Measurements from ENCODE around the gene NTHL1.
A peak's percentile ranks its signal among the peaks of the same experiment; 100 is the strongest.

Gene NTHL1

DNA sequence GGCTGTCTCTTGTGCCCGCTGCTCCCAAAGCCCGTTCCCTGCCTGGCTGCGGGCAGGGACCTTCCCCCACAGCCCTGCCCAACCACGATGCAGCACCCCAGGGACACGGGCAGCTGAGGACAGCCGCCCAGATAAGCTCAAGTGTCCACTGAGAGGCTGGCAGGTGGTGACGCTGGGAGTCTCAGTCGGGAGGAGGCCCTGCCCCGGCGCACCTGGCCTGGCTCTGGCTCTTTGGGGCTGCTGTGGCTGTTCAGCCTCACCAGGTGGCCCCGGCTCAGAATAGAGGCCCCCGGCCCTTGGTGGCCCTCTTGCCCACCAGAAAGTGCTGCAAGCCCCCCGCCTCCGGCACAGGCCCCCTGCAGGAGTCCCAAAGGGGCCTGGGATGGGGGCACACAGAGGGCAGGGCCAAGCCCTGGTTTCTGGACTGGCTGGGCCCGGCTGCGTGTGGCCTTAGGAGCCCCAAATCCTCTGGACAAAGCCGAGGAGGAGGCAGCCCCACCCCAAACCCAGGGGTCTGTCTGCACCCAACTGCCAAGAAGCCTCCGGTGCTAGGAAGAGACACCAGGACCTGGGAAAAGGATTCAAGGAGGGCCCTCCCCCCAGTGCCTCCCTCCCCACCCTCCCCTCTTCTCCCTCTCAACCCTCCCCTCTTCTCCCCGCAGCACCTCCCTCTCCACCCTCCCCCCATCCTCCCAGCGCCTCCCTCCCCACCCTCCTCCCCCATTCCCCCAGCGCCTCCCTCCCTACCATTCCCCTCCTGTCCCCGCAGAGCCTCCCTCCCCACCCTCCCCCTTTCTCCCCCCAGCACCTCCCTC is 5.3 kb downstream of the NTHL1 start:
- TF ChIP-seq, protein P1, sequence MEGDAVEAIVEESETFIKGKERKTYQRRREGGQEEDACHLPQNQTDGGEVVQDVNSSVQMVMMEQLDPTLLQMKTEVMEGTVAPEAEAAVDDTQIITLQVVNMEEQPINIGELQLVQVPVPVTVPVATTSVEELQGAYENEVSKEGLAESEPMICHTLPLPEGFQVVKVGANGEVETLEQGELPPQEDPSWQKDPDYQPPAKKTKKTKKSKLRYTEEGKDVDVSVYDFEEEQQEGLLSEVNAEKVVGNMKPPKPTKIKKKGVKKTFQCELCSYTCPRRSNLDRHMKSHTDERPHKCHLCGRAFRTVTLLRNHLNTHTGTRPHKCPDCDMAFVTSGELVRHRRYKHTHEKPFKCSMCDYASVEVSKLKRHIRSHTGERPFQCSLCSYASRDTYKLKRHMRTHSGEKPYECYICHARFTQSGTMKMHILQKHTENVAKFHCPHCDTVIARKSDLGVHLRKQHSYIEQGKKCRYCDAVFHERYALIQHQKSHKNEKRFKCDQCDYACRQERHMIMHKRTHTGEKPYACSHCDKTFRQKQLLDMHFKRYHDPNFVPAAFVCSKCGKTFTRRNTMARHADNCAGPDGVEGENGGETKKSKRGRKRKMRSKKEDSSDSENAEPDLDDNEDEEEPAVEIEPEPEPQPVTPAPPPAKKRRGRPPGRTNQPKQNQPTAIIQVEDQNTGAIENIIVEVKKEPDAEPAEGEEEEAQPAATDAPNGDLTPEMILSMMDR (conservative IDR thresholded peaks at IDR 0.05; ENCODE audit: low read depth, low read length), result no peak
- H3K4me3 ChIP-seq (ENCODE audit: low read depth, low read length), result no peak overlapping the region

DNA sequence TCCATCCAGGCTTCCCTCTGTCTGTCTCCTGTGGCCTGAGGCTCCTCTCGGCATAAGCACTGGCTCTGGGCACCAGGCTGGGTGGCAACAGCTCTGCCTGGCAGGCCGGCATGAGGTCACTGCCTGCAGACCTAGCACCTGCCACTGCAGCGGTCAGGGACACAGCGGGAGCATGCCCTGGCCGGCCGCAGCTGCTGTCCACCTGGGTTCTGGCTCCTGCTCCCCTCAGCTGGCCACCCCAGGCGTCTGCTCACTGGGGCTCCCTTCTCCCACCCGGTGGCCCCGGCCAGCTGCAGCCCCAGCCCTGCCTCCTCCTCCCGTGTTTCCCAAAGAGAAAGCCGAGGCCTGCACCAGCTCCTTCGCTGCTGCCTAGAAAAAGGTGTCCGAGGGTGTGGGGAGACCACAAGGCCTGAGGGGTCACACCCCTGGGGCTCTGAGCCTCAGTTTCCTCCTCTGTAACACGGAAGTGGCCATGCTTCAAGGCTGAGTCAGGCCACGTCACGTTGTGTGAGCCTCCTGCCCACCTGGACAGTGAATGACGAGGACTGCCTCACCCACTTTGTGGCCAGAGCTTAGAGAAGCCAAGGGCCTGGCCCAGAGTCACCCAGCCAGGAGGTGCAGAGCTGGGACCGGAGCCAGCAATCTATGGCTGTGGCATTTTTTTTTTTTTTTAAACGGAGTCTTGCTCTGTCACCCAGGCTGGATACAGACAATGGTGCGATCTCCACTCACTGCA is 6.7 kb downstream of the NTHL1 start:
- TF ChIP-seq, protein P1 (conservative IDR thresholded peaks at IDR 0.05; ENCODE audit: low read depth, low read length), result no peak
- no peak overlapping the region for H3K4me3 ChIP-seq (ENCODE audit: low read depth, low read length)
- DNase-seq (ENCODE audit: low read depth), result no peak

More for the DNA sequence above, 5.3 kb downstream of the NTHL1 start:
- no peak for DNase-seq (ENCODE audit: low read depth)

DNA sequence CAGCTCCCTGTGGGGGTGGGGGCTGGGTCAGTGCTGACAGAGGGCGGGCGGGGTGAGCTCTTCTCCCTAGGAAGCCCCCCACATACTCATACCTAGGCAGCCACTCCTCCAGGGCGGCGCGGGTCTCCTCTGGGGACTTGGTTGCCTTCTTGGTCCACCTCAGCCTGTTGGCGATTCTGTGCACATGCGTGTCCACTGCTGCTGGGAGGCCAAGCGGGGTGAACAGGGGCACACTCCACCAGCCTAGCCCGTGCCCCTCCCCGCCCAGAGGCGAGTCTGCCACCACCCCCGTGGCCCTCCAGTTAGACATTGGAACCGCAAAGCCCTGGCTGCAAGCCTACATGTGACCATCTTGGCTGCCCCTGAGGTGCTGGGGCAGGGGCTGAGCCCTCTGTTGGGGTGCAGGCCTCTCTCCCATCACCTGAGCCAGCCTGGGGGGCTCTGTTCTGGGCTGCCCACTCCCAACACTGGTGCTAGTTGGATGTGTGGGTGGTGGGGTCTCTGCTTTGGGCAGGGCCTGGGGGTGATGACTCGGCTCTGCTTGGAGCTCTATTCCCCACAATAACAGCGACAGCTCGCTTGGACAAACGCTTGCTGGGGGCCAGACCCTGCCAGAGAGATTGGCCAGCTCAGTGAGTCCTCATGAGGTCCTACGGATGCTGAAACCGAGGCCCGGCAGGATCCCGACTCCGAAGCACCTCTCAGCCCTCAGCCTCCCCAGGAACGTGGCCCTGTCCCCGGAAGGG is 7.4 kb downstream of the NTHL1 start:
- TF ChIP-seq, protein P1 (conservative IDR thresholded peaks at IDR 0.05; ENCODE audit: low read depth, low read length), result no peak
- DNase-seq (ENCODE audit: low read depth), result no peak
- H3K4me3 ChIP-seq (ENCODE audit: low read depth, low read length), result no peak overlapping the region

DNA sequence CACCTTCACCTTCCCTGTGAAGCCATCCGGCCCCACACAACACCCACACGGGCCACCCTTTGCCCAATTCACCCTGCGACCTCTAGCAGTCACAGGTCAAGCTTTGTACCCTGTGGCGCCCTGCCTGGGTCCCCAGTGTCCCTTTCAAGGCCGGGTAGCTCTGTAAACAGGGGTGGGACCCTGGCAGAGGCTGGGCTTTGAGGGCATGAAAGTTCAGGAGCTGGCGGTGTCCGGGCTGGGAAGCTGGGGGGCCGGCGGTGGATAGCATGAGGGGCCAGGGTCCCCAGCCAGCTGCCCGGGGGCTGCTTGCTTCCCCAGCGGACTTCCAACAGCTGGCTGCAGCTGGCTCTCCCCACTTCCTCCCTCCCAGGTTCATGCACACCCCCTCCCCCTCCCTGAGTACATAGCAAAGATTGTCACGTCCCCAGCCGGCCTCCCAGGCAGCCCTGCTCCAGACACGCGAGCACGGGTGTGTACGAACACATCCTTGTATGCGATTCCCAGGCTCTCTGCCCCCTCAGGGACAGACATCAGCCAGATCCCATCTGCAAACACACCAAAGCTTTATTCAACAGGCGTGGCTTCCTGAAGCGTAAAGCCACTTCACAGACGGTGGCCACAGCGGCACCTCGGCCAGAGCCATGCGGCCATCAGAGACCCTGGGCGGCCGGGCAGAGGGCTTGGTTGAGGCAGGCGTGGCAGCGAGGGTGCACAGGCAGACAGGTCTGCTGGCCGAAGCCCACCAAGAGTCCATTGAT is 8.2 kb downstream of the NTHL1 start:
- peak; percentile 79 for DNase-seq (ENCODE audit: low read depth)
- H3K4me3 ChIP-seq (ENCODE audit: low read depth, low read length), result no peak overlapping the region
- TF ChIP-seq, protein P1 (conservative IDR thresholded peaks at IDR 0.05; ENCODE audit: low read depth, low read length), result no peak

DNA sequence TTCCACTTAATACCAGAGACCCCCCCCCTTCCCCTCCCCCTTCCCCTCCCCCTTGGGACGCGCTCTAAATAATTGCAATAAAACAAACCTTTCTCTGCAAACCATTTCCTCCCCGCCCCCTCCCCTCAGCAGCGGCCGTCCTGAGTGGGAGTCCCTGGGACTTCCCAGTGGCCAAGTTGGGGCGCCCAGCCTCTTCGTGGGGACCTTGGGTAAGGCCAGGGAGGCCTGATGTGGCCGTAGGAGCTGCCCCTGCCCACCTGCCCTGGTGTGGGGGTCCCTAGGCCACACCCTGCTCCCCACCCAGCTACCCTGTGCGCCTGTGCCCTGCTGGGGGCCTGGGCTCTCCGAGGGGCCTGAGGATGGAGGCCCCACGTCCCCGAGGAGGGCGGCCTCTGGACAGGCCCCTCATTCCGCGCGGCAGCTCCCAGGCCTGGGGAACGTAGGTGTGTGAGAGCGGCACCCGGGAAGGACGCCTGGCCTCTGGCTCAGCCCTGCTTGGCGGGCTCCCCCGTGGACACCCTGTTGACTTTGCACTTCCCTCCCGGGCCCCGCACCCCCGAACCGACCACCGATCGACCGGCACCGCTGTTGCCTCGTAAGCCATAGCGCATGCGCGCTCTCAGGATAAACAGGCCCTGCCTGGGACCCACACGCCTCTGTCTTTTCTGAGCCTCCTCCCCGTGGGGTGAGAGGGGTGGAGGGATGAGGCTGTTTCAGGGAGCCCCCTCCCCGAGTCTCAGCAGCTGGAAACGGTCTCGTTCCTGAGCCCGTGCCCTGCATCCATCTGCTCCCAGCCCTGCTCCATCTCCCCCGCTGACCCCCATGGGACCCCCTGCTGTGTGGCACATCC is 9.0 kb downstream of the NTHL1 start:
- DNase-seq (ENCODE audit: low read depth), result no peak
- TF ChIP-seq, protein P1 (conservative IDR thresholded peaks at IDR 0.05; ENCODE audit: low read depth, low read length), result no peak
- no peak overlapping the region for H3K4me3 ChIP-seq (ENCODE audit: low read depth, low read length)

Data from choroid plexus epithelial cell (primary cell).